ENCODE measurements around the gene CLRN1. TPM values are rescaled to one million over a fixed set of nuclear protein-coding genes. Genes with fewer than 3 reads are reported as not detected.

Gene CLRN1
- polyA plus RNA-seq, 1 experiment = not detected

GRCh38 chr3:150905339-150905738 is 67.2 kb downstream of the CLRN1 start, which contains the start of gene MINDY4B:
MINDY4B (minus strand) TSS chr3:150905439; CDS start chr3:150905439, 0 bp downstream.
- Histone ChIP-seq H3K27ac (ENCODE audit: low read depth, low read length) (no peak within 1 kb of the TSS), H3K4me3 (ENCODE audit: low read depth, low read length) (no peak within 1 kb of the TSS), H3K9me3 (ENCODE audit: control insufficient read depth, insufficient read depth, low read length) (no peaks in the 10 kb centered on the region), H3K27me3 (ENCODE audit: control insufficient read depth, insufficient read depth, low read length) (peaks cover 20% of the 10 kb centered on the region)
- ChIA-PET POLR2A (no interaction called here), CTCF (no interaction called here)
- TF ChIP-seq CTCF (IDR thresholded peaks at IDR 0.05; ENCODE audit: low read depth, low read length) = no peak
- no peak for DNase-seq (ENCODE audit: low read depth, low spot score)

- no peak for TF ChIP-seq CTCF (IDR thresholded peaks at IDR 0.05; ENCODE audit: low read depth, low read length)
- no peaks in the 10 kb centered on the region for H3K9me3 ChIP-seq (ENCODE audit: control insufficient read depth, insufficient read depth, low read length)
- H3K4me3 ChIP-seq (ENCODE audit: low read depth, low read length) = no peak overlapping the region
- H3K27me3 ChIP-seq (ENCODE audit: control insufficient read depth, insufficient read depth, low read length) = peaks cover 24% of the 10 kb centered on the region
- POLR2A ChIA-PET = no interaction called here
- DNase-seq (ENCODE audit: low read depth, low spot score) = no peak
- CTCF ChIA-PET = no interaction called here
- H3K27ac ChIP-seq (ENCODE audit: low read depth, low read length) = no peak overlapping the region
These were observed 69.5 kb downstream of the CLRN1 start for GRCh38 chr3:150902988-150903387.

- no peak for TF ChIP-seq CTCF (IDR thresholded peaks at IDR 0.05; ENCODE audit: low read depth, low read length)
- no peak overlapping the region for H3K27ac ChIP-seq (ENCODE audit: low read depth, low read length)
- H3K9me3 ChIP-seq (ENCODE audit: control insufficient read depth, insufficient read depth, low read length) = no peaks in the 10 kb centered on the region
- H3K4me3 ChIP-seq (ENCODE audit: low read depth, low read length) = no peak overlapping the region
- ChIA-PET POLR2A (no interaction called here), CTCF (no interaction called here)
- peaks cover 29% of the 10 kb centered on the region for H3K27me3 ChIP-seq (ENCODE audit: control insufficient read depth, insufficient read depth, low read length)
- no peak for DNase-seq (ENCODE audit: low read depth, low spot score)
These were observed 70.7 kb downstream of the CLRN1 start for GRCh38 chr3:150901793-150902192.

- CTCF ChIA-PET = no interaction called here
- POLR2A ChIA-PET = no interaction called here
- Histone ChIP-seq H3K27ac (ENCODE audit: low read depth, low read length) (no peak overlapping the region), H3K4me3 (ENCODE audit: low read depth, low read length) (no peak overlapping the region), H3K27me3 (ENCODE audit: control insufficient read depth, insufficient read depth, low read length) (peaks cover 21% of the 10 kb centered on the region), H3K9me3 (ENCODE audit: control insufficient read depth, insufficient read depth, low read length) (no peaks in the 10 kb centered on the region)
- no peak for DNase-seq (ENCODE audit: low read depth, low spot score)
- TF ChIP-seq CTCF (IDR thresholded peaks at IDR 0.05; ENCODE audit: low read depth, low read length) = no peak
These were observed 73.4 kb downstream of the CLRN1 start for GRCh38 chr3:150899141-150899540.

- Histone ChIP-seq H3K27me3 (ENCODE audit: control insufficient read depth, insufficient read depth, low read length) (peaks cover 21% of the 10 kb centered on the region), H3K4me3 (ENCODE audit: low read depth, low read length) (no peak overlapping the region), H3K27ac (ENCODE audit: low read depth, low read length) (no peak overlapping the region), H3K9me3 (ENCODE audit: control insufficient read depth, insufficient read depth, low read length) (no peaks in the 10 kb centered on the region)
- DNase-seq (ENCODE audit: low read depth, low spot score) = no peak
- no peak for TF ChIP-seq CTCF (IDR thresholded peaks at IDR 0.05; ENCODE audit: low read depth, low read length)
- POLR2A ChIA-PET = no interaction called here
- CTCF ChIA-PET = no interaction called here
These were observed 74.3 kb downstream of the CLRN1 start for GRCh38 chr3:150898046-150898754.

Data from AG04450 (cell line).